GM21515 (cell line): ENCODE measurements around the gene TDRD12.

Experiments
- ATAC-seq: cut with Tn5 transposase; IDR thresholded peaks from one replicate; pipeline ENCODE4 v1.9.1; 2021; ENCODE audit not compliant: unreplicated experiment

The TDRD12 gene, protein sequence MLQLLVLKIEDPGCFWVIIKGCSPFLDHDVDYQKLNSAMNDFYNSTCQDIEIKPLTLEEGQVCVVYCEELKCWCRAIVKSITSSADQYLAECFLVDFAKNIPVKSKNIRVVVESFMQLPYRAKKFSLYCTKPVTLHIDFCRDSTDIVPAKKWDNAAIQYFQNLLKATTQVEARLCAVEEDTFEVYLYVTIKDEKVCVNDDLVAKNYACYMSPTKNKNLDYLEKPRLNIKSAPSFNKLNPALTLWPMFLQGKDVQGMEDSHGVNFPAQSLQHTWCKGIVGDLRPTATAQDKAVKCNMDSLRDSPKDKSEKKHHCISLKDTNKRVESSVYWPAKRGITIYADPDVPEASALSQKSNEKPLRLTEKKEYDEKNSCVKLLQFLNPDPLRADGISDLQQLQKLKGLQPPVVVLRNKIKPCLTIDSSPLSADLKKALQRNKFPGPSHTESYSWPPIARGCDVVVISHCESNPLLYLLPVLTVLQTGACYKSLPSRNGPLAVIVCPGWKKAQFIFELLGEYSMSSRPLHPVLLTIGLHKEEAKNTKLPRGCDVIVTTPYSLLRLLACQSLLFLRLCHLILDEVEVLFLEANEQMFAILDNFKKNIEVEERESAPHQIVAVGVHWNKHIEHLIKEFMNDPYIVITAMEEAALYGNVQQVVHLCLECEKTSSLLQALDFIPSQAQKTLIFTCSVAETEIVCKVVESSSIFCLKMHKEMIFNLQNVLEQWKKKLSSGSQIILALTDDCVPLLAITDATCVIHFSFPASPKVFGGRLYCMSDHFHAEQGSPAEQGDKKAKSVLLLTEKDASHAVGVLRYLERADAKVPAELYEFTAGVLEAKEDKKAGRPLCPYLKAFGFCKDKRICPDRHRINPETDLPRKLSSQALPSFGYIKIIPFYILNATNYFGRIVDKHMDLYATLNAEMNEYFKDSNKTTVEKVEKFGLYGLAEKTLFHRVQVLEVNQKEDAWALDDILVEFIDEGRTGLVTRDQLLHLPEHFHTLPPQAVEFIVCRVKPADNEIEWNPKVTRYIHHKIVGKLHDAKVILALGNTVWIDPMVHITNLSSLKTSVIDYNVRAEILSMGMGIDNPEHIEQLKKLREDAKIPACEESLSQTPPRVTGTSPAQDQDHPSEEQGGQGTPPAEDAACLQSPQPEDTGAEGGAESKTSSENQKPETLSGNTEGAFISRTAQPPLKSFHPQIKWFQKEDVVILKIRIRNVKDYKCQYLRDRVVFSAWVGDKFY (N-terminal part only)

DNA sequence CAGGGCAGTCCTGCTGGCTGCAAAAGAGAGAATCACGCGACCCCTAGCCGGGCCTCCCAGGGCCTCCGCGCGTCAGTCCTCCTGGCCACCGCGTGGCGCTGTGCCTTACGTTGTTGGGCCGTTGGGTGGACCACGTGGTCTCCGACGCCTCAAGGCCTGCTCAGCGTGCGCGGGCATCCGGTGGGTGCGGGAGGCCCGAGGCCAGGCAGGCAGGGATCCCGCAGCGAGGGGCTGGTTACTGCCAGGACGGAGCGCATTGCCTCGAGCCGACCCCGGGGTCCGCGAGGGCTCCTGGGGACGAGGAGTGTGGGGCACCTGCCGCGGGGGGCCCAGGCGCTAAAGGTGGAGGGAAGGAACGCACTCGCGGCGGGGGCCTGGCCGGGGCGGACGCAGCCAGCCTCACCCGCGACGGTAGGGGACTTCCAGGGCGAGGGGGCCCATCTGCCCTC lies at the start of gene TDRD12:
Gene TDRD12, plus strand, starts transcription at position 157 of the 449 bp plus-strand sequence. CDS start 306 bp downstream, outside the sequence.
- no peak for ATAC-seq

DNA sequence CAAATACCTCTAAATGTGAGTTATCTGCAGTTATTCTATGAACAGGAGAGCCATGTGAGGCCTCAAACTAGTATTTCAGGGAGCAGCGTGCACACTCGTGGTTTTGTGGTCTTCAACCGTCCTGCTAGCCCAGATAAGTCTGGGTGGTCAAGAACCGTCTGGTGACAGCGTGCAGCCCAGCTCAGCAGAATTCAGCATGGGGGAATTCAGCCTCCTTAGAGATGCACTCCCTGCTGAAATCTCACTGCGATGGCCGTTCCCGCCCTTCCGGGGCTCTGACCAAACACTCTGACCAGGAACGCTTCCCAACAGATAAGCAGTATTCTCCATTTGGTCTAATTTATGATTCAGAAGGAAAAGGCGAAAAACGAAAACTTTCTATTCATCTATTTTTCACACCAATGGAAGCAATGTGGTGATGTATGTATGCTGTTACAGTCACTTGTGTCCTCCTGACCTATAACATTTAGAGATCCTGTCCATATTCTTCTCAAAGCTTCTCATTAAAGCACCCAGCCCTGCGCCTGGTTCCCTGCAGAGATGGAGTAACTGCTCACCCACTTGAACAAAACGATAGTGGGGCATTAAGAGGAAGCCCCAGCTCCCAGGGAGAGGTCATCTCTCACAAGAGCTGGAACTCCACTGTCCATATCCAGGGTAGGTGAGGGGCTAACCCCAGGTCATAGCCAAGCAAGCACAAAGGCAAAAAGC lies 47.5 kb upstream of the TDRD12 start:
- no peak for ATAC-seq

DNA sequence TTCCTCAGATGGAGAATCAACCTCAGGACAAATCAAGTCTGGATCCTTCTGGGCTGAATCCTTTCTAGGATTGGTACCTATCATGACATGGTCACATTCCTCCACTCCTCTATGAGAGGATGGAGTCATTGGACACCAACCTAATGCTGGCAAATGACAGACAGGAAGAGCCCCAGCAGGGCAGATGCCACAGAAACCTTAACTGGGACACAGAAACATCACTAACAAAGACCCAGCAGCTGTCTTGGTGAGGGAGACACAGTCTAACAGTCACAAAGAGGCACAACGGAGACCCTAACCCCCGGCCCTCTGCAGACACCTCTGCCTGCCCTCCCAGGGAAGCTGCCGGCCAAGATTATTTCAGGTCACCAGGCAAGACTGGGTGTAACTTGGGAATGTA lies 46.7 kb upstream of the TDRD12 start:
- no peak for ATAC-seq

DNA sequence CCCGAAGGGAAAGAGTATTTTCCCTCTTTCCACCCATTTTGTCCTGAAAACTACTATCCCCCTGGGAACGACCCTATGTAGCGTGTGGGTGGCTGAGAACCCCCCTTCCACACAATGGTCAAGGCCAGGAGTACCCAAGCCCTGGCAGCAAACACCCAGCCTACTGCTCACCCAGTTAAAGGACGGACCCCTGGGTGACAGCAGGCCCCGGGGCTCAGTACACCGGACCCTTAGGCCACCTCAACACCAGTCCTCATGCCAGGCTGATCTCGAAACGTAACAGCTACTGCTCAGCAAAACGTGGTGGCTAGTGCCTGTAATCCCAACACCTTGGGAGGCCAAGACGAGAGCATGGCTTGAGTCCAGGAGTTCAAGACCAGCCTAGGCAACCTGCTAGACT lies 46.0 kb upstream of the TDRD12 start:
- no peak for ATAC-seq

DNA sequence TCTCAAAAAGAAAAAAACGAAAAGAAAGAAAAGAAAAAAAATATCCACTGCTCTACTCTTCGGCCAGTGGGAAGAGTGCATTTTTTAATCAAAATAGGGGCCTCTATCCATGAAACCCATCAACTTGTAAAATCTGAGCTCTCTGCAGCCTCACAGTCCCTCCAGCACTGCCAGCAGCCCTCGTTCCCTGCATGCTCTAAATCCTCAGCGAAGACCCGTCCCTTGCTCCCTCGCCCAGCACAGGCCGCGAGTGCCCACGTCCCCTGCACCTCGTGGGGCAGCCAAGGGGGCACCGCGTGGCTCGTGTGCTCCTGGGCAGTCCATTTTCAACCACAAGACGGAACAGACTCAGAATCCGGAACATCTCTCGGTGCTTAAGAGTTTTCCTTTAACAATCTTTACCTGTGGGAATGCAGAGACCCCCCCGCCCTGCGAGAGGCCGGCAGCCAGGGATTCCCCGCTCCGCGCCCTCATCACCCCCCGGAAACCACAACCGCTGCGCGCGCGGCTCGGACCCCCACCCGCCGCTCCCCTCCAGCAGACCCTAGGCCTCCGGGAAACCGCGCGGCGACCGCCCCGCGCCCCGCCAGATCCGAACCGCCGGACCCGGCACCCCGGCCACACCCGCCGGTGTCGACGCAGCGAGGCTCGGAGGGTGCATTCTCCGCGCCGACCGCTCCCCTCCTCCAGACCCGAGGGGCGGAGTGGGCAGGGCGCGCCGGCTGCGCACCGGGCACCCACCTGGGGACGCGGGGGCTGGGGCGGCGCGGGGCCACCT lies 45.2 kb upstream of the TDRD12 start:
- peak; percentile 7 for ATAC-seq

DNA sequence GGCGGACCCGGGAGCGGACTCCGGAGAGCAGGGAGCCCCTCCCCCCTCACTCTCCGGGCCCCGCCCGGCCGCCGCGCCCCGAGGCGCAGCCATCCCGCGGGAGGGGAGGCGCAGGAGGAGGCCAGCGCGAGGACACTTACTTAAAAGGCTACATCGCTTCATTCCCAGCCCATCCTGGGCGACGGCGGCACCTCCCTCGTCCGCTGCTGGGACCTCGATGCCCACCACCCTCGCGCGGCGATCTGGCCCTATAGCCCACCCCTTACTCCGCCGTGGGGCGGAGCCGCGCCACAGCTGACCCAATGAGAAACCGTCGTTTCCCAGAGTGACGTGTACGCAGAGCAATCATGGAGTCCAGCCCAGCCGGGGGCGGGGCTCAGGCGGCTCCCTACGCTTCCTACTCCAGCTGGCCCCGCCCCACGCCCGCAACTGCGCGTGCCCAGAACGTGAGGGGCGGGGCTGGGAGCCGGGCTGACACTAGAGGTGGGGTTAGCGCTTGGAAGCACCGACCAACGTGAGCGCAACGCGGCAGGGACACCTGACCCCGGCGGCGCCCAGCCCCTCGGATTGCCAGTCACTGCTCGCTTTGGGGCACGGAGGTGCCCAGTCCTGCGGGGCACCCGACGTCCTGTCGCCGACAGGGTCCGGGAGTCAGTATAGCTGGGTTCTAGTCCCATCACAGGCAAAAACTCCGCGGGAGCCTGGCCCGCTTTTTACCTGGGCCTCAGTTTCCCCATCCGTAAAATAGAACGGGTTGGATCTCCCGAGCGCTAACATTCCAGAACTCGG lies 44.4 kb upstream of the TDRD12 start, which contains the start of gene ANKRD27:
Gene ANKRD27, minus strand, starts transcription at position 250 of the 789 bp plus-strand sequence. CDS start 16,165 bp downstream, outside the sequence.
- ATAC-seq, result peak; percentile 97

DNA sequence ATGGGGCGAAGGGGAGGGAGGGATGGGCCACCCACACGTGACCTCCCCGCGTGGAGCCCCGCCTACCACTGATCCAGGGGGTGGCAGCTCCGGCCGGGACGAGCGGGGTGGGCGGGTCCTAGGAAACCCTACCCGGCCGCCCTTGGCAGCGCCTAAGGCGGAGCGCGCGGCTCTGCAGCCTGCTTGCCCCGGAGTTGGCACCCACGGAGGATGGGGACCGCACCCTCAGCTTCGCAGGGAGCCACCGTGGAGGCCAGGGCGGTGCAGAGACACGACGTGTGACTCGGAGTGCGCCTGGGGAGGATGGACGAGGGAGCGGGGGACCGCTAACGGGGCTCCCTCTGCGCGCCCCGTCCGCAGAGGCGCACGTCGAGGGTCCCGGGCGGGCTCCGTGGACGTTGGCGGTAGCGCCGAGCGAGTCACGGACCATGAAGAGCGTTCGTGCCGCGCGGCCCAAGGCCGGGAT lies 43.8 kb upstream of the TDRD12 start, which contains the start of gene RGS9BP:
Gene RGS9BP, plus strand, starts transcription at position 129 of the 466 bp plus-strand sequence. CDS start 416 bp downstream, outside the sequence.
- ATAC-seq, result no peak

DNA sequence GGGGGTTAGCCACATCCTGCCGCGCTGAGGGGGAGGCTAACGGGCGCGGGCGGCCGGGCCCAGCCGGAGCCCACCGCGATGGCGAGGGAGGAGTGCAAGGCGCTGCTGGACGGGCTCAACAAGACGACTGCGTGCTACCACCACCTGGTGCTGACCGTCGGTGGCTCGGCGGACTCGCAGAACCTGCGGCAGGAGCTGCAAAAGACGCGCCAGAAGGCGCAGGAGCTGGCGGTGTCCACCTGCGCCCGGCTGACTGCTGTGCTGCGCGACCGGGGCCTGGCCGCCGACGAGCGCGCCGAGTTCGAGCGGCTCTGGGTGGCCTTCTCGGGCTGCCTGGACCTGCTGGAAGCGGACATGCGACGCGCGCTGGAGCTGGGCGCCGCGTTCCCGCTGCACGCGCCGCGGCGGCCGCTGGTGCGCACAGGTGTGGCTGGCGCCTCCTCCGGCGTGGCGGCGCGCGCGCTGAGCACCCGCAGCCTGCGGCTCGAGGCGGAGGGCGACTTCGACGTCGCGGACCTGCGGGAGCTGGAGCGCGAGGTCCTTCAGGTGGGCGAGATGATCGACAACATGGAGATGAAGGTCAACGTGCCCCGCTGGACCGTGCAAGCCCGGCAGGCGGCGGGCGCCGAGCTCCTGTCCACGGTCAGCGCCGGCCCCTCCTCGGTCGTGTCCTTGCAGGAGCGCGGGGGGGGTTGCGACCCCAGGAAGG lies 43.2 kb upstream of the TDRD12 start:
- ATAC-seq, result no peak

DNA sequence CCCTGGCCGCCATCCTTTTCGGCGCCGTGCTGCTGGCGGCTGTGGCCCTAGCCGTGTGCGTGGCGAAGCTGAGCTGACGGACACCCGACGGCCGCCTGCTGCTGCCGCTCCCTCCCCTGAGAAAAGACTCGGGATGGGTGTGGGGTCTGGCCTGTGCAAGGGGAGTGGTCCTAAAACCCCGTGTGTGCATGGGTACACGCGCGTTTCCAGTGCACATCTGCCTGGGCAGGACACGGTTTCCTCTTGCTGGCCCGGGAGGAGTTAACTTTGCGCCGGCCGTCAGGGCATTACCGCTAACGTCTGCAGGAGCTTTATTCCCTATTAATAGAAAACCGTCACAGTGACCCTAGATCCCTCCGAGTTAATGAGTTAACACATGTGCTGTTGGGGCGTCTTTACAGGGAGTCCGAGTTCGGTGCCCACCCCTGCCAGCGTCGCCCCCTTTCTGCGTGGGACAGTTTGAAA lies 42.6 kb upstream of the TDRD12 start:
- no peak for ATAC-seq

DNA sequence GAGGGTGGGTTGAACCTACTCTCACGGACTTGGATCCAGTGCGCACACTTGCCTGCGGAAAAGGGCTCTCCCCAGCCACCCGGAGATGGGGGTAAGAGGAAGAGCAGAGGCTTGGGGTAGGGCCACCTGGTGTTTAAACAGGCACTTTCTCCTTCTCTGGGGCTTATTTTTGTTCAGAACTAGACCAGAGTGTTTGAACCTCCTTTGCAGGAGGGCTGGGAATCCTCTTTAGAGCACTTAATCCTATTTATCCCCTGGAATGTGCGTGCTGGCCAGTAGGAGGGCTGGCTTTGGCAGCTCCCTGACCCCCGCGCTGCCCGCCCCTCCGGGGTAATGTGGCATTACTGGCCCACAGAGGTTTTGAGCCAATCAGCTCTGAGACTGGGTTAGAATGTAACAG lies 41.9 kb upstream of the TDRD12 start:
- no peak for ATAC-seq

DNA sequence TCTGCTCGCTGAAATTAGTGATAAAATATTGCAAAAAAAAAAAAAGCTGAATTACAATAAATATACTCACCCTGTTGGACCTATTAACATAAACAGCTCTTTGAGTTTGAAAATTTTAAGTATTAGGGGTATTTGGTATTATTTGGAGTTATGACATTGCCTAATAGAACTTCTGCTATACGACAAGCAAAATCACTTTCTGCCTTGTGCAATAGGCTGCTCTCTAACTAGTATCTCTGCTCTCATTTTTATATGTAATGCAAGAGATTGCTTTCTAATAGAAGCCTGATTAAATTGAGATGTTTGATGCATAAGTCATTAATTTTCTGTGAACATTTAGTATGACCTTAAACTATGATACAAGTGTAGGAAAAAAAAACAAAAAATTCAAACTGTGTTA lies 38.6 kb upstream of the TDRD12 start:
- ATAC-seq, result no peak

DNA sequence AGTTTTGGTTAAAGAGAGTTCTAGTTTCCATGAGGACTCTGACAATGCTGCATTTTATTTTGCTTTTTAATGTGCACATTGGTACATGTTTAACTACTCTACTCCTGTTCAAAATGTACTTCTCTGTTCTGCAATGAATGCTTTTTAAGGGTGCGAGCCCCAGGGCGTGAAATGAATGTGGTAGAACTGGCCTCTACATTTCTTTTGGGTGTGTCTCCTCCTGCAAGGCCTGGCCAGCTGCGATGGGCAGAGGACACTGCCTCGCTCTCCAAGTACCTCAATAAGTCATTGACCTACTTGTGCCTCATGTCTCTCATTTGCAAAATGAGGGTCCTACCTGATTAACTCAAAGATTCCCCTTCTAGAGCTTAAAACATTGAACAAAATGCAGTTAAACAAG lies 37.2 kb upstream of the TDRD12 start:
- ATAC-seq, result no peak

DNA sequence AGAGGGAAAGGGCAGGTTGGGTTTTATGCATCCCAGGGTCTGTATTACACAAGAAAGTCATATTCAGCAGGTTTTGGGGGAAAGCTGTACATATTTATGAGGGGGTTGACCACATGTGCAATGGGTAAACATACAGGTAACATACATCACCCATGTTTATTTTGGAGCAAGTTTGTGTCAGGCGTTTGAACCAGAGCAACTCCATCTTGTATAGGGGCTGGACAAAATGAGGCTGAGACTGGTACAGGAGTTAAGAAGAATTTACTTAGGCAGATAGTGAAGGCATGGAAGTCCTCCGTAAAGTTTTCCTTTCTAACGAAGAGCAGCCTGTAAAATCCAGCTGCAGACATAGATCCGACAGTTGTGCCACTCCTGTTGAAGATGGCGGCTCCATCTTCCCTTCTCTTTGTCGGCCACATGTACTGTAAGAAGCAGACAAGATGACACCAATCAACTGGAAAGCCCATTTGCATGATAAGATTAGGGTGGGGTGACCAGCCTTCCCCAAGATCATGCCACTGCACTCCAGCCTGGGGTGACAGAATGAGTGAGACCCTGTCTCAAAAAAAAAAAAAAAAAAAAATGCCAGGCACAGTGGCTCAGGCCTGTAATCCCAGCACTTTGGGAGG lies 32.6 kb upstream of the TDRD12 start:
- no peak for ATAC-seq

DNA sequence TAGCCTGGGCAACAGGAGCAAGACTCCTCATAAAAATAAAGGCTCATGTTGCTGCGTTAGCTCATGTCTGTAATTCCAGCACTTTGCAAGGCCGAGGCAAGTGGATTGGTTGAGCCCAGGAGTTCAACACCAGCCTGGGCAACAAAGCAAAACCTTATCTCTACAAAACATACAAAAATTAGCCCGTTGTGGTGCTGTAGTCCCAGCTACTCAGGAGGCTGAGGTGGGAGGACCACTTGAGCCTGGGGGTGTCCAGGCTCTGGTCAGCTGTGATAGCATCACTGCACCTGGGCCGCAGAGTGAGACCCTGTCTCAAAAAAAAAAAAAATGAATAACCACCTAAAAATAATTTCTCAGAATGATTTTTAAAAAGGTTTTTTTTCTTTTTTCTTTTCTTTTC lies 31.9 kb upstream of the TDRD12 start:
- ATAC-seq, result no peak

DNA sequence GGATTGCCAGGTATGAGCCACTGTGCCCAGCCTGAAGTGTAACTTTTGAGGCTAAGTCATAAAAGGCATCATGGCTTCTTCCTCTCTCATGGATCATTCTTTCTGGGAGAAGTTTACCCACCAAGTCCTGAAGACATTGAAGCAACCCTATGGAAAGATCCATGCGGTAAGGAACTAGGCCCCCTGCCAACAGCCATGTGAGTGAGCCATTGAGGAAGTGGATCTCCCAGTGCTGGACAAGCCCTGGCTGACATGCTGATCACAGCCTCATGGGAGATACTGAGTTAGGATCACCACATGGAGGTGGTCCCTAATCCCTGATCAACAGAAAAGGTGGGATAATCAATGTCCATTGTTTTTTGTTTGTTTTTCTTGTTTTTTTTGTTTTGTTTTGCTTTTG lies 31.3 kb upstream of the TDRD12 start:
- no peak for ATAC-seq

DNA sequence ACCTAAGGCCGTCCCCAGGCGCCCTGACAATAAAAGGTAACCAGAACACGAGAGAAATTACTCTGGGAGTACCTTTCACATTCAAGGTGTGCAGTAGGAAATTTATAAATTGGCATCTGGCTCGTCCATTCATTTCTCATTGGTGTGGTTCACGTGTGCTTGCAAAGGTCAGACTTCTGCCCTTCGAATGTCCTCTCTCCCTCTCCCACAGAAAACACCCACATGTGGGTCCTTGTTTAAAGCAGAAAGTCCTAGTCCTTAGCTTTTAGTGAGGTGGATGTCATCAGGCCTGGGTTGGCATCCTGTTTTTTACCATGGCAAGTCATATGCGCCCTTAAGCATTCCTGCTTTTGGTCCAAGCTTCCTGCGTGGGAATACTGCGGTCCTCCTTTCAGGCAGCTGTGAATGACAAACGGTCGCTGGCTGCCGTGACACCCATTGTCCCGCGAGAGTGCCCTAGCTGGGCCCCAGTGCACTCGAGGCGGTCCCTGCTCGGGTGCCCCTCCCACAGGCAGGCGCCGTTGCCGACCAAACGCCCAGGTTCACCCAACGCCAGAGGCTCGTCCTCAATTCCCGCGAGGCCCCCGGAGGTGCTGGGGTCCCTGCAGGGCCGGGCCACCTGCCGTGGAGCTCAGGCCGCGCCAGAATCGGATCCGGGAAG lies 28.1 kb upstream of the TDRD12 start, which contains the start of gene NUDT19:
Gene NUDT19, plus strand, starts transcription at position 531 of the 661 bp plus-strand sequence. CDS start 140 bp downstream, outside the sequence.
- ATAC-seq, result peak; percentile 88
